HG03175 (cell line): ENCODE measurements around the gene BPIFB3.

Experiments used
- ATAC-seq: cut with Tn5 transposase; IDR thresholded peaks from one replicate; pipeline ENCODE4 v1.9.1; 2021; ENCODE audit warnings: mild to moderate bottlenecking, moderate library complexity; ENCODE audit not compliant: unreplicated experiment

BPIFB3 gene

GRCh38 chr20:33061658-33062028 lies 7.9 kb downstream of the BPIFB3 start:
- ATAC-seq: no peak

DNA sequence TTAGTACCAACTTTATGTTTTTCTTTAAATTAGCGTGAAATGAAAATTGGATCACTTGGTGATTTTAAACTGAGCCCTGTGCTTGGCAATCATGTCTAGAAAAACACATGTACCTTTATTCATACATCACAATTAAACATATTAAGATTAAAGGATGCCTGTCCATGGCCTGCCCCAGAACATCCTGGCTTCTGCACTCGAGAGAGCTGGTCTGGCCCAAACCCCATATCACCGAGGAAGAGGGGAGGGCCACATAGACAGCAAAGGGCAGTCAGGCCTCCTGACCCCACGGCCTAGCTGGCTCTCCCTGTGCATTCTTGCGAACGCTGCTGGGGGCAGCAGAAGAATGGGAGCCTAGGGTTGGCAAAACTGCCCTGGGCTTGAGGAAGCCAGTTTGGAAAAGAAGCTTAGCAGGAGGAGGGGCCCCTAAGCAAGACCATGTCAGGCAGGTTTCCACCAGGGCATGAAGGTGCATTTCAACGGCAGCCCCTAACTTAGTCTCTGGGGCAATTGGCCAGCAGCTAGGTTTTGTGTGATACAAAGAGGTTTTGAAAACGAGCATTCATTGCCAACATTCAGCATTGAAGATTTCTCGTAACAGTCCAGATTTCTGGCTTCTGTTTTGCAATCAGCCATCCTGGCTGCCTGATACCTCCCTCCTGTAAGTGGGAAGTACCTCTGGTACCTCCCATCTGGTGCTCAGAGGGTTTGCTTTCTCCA lies 8.6 kb downstream of the BPIFB3 start:
- no peak for ATAC-seq

- no peak for ATAC-seq
Observed at GRCh38 chr20:33062825-33063149, 9.1 kb downstream of the BPIFB3 start.

DNA sequence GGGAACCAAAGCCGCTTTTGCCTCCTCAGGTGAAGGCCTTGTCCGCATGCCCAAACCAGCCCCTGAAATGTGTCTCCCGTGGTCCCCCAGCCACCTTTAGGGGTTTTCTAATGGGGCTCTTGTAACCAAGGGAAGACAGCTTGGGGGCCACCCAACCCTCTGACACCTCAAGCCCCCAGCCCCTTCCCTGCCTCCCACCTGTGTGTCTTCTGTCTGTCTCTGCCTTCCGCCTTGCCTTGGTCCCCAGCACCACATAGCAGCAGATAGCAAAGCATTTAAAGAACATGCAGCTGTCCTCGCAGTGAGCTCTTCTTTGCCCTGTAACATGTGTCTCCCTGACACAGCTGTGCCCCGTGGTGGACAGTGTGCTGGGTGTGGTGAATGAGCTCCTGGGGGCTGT lies 9.6 kb downstream of the BPIFB3 start:
- ATAC-seq: no peak

DNA sequence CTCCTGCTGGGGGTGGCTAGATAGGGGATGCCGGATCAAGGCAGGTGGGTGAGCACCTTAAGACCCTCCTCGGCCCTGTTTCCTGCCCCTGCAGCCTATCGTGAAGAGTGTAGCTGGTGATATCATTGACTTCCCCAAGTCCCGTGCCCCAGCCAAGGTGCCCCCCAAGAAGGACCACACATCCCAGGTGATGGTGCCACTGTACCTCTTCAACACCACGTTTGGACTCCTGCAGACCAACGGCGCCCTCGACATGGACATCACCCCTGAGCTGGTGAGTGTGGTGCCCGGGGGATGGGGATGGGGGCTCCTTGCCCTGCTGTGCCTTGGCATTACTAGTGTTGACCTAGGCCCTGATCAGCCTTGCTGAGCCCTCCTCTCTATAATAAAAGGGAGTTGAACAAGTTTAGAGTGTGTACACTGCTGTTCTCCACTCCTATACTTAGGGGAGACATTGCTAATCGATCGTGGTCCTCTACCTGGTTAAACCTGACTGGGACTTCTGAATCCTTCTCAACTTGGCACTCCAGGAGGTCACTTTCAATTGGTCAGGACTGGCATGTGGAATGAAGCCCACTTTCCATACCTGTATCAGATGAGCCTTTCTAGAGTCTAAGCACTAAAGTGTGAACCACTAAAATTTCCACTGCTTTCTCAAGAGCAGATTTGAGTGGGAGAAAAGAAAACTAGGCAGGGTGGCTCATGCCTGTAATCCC lies 11.0 kb downstream of the BPIFB3 start:
- ATAC-seq: no peak

DNA sequence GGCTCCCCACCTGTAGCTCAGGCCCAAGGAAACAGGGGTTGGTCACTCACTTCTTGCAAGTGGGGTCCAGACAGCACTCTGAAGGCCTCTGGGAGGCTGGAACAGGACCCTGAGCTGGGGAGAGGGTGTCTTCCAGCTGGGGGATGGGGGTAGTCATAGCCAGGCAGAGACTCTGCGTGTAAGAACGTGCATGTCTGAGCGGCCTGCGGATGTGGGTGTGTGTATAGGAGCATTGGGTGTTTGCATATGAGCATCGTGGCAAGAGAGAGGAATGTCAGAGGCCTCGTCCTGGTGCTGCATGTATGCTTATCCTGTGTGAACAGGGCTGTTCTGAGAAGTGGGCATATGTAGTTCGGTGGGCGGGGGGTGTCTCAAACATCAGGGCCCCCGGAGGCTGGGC lies 12.1 kb downstream of the BPIFB3 start:
- no peak for ATAC-seq

GRCh38 chr20:33067806-33068205 lies 14.1 kb downstream of the BPIFB3 start:
- ATAC-seq: no peak

GRCh38 chr20:33068251-33068939 lies 14.7 kb downstream of the BPIFB3 start:
- ATAC-seq: no peak

DNA sequence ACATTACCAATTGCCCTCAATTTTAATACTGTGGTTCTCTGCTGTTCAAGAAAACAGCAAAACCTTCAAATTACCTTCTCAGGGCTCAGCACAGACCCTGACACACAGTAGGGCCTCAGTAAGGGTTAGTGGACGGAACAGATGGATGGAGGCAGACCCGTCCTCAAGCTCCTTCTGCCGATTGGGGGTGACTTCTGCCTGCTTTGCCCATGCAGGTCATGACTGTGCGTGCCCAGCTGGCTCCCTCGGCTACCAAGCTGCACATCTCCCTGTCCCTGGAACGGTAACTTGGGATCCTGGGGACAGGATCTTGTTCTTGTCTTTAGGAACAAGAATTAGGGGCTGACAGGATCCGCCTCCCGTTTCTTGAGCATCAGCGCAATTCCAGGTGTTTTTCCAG lies 16.0 kb downstream of the BPIFB3 start:
- no peak for ATAC-seq

- no peak for ATAC-seq
Observed at GRCh38 chr20:33070111-33071053, 16.7 kb downstream of the BPIFB3 start.

GRCh38 chr20:33071198-33071597 lies 17.5 kb downstream of the BPIFB3 start:
- ATAC-seq: no peak

DNA sequence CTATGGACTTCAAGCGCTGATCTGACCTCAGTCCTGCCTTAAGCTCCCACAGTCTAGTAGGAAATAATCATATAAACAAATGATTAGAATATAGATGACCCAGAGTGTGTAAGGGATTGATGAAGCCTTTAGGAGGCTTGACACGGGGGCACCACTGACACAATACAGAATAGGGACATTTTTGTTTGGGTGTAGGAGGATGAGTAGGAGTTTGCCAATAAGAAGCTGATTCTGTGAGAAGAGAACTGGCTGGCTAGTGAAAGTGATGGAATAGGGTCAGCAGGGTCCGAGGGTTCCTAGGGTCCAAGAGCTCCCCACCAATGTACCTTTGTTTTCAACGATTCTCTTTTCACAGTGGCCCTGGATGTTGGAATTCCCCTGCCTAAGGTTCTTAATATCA lies 18.7 kb downstream of the BPIFB3 start:
- no peak for ATAC-seq

DNA sequence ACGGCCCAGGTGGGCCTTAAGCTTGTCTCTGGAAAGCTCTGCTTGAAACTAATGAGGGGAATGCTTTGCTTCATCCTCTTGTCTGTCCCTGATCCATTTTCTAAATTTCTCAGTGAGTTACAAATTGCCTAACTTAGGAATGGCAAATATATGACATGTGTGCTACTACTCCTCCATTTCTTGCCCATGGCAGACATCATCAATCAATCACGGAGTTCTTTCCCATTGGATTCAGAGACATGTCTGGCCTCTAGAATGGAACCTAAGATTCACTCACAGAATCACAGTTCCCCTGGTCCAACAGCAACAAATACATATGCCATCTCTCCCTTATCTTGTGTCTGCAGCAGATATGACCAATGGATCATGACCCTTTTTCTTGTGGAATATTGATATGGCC lies 19.1 kb downstream of the BPIFB3 start:
- ATAC-seq: no peak

GRCh38 chr20:33074675-33075074 lies 21.0 kb downstream of the BPIFB3 start:
- ATAC-seq: no peak

GRCh38 chr20:33075281-33075680 lies 21.6 kb downstream of the BPIFB3 start:
- ATAC-seq: no peak

DNA sequence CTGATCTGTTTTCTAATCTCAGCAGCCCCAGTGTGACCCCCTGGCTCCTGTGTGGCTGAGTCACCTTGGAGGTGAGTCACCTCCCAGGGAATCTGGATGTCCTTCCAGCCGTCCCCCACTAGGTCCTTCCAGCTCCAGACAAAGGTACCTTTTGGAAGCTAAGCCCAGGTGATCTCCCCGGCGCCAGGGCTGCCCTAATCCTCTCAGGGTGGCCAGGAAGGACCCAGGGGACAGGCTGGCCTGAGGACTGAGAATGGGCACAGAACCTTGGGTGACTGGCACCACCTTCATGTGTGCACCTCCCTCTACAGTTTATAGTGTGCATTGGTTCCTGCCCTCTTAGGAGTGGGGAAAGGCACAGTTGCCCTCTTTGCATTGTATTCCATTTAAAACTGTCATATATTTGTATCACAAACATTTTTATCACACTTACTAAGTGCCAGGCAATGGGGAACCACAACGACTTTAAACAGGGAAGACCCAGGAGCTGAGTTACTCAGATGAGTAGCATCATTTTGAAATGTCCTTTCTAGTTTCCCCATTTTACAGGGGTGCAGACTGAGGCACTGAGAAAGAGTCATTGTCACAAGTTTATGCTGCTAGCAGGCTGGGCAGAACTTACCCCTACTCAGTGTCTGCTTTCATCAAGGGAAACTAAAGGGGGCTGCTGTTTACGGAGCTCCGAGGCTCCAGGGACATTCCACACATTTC lies 23.1 kb downstream of the BPIFB3 start:
- no peak for ATAC-seq

GRCh38 chr20:33079259-33079658 lies 25.6 kb downstream of the BPIFB3 start, which contains the start of gene BPIFB4:
TSS of gene BPIFB4 (plus strand) at chr20:33079643. CDS start at chr20:33081527, 1,884 bp downstream.
- ATAC-seq: no peak

DNA sequence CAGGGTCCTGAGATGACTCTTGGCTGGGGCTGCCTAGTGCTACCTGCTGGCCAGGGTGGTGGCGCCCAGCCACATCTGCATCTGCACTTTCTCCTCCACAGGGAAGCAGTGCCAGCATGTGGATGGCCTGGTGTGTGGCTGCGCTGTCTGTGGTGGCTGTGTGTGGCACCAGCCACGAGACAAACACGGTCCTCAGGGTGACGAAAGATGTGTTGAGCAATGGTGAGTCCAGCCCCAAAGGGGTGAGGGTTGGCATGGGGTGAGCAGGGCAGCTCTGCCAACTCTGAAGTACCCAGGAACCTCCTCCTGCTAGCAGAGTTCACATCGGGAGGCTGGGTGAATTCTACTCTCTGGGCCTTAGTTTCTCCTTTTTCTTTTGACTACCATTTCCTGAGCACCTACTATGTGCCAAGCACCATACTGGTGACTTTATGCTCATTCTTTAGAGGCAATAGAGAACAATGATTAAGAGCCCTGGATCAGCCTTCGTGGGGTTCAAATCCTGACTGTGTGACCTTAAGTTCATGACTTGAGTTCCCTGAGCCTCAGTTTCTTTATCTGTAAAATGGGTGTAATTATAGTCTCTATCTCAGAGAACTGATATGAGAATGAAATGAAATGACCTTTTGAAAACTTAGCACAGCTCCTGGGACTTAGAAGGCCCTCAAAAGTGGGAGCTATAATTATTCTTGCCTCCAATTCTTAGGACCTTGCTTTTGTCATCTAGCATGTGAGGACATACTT lies 27.9 kb downstream of the BPIFB3 start:
- ATAC-seq: no peak

DNA sequence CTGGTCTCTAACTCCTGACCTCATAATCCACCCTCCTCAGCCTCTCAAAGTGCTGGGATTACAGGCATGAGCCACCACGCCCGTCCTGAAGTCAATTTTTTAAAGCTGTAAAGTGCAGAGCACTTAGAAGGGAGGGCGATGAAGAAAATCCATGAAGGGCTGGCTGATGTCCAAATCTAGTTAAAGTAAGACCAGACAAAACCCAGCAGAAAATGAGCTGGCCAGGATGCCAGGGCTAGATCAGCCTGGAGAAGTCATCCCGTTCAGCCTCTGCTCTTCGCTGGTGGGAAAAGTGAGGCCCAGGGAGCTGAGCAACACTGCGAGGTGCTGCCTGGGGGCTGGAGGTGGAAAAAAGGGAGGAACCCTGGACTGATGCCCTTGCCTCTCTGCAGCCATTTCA lies 28.8 kb downstream of the BPIFB3 start:
- ATAC-seq: no peak
